Cerebellar nuclear complex (tissue), 1 donor: ENCODE measurements around the gene MTMR4.
"Not testable (repeated sequence)": the region's sequence is repeated elsewhere in the genome, so short reads cannot be mapped to it uniquely, and the experiment has no call there.

ENCODE experiments used
- DNase-seq, 2 experiments: peaks; one replicate each; lab custom pipeline; 2025; lab: John Stamatoyannopoulos, UW

The MTMR4 gene

DNA sequence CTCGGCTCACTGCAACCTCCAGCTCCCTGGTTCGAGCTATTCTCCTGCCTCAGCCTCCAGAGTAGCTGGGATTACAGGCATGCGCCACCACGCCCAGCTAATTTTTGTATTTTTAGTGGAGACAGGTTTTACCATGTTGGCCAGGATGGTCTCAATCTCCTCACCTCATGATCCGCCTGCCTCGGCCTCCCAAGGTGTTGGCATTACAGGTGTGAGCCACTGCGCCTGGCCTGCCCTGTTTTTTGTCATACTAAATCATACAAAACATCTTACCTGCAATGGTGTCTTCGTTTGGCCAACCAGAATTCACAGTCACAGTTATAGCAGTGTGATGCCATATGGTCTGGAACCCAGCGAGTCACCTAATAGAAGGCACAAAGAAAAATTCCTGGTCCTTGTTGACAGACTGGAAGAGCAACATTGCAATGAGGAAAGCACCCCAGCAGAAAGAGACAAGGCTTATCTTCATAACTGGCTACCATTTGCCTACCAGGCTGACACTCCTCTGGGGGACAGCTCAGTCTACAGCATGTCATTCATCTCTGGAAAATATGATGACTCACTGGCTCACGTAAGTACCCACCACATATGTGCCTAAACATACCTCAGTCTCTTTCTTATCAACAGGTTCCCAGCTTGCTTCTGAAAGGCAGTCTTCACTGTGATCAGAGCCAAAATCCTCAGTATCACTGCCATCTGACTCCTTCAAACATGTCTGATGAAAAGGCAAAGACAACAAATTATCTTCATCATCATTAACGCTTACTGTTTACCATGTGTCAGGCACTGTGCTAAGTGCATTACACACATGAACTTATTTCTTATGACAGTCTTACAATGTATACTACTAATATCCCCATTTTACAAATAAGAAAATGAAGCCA, 22.0 kb downstream of the MTMR4 start:
- no peak for DNase-seq

GRCh38 chr17:58491510-58492045, 22.9 kb downstream of the MTMR4 start:
- DNase-seq: no peak

- DNase-seq: no peak
Observed at GRCh38 chr17:58488428-58488890, 26.0 kb downstream of the MTMR4 start.

DNA sequence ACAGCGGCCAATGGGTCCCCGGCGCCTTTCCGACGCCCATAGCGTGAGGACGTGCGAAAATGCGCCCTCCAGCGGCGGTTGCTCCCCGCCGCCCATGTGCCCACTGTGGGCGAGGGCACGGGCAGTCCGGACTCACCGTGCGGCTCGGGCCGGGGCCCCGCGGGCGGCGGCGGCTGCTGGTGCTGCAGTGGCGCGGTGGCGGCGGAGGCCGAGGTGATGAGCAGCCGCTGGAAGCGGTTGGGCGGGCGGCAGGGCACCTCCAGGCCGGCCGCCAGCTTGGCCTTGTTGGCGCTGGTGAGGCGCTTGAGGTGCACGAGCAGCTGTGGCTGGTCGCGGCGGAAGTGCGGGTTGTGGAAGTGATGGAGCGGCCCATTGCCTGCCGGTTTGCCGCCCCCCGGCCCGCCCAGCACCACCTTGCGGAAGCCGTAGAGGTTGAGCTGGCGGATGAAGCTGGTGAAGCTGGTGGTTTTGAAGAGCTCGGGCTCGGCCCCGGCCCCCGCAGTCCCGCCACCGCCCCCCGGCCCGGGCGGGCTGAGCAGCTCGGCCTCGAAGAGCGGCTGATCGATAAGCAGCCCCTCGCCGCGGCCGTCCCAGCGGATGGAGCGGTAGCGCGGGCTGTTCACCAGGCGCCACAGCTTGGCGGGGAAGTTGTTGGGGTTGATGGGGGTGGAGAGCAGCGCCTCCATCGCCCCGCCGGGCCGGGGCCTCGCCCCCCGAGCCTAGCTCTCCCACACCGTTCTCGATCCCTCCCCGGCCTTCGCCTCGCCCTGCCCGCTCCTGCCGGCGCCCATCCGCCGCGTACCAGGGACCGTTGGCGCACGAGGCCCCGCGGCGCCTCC, 26.6 kb downstream of the MTMR4 start, which contains the start of gene HSF5:
Gene HSF5, minus strand, starts transcription at position 820 of the 839 bp plus-strand sequence. Its CDS starts 134 bp downstream, at position 686.
- DNase-seq: no peak

DNA sequence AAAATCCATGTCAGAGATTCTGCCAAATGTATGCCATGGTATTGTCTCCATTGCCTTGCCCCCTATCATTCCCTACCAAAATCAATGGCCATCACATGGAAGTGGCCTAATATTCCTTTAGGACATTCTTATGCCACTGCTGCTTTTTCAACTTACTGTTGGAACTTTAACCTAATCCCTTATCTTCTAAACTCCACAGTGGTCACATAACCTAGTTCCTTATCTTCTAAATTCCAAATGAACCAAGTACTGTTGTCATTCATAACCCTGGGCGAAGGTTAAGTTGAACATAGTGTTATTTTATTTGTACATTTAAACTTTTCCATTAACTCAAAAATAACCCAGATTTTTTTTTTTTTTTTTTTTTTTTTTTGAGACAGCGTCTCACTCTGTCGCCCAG, 29.8 kb downstream of the MTMR4 start:
- DNase-seq: no peak

DNA sequence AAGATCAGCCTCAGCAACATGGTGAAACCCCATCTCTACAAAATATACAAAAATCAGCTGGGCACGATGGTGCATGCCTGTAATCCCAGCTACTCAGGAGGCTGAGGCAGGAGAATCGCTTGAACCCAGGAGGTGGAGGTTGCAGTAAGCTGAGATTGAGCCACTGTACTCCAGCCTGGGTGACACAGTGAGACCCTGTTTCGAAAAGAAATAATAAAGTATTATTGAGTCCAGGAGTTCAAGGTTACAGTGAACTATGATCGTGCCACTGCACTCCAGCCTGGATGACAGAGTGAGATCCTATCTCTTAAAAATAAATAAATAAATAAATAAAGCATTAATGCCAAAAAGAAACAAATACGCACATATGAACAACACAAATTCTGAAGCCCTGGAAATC, 32.6 kb downstream of the MTMR4 start:
- not testable (repeated sequence) for DNase-seq

GRCh38 chr17:58480090-58480489, 34.3 kb downstream of the MTMR4 start:
- no peak for DNase-seq

DNA sequence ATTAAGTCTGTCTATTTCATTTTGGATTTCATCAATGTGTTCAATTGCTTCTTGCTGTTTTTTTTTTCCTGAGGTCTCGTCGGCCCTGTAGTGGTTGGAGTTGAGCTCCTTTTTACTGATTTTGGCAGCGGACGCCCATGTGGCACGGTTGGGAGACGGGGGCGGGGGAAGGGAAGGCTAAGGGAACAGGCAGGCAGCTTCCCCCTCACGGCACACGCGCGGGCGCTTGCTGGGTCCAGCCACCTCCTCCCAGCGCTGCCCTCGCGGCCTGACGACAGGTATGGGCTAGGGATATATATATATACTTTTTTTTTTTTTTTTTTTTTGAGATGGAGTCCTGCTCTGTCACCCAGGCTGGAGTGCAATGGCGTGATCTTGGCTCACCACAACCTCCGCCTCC, 37.6 kb downstream of the MTMR4 start:
- no peak for DNase-seq

DNA sequence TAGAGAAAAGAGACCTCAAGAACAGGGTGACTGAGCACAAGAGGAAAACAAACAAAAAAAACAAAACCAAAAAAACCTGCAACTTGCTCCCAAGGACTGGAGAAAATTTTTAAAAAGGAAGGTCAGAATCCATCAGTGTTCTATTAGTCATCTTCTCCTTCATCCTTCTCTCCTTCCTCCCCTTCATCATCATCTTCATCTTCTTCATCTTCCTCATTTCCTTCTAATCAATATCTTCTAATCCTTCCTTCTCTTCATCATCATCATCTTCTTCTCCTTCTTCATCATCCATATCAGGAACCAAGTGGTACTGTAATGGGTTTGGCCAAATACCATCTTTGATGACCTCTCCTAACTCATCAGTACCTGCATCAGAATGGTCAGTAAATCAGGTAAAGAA, 38.5 kb downstream of the MTMR4 start:
- DNase-seq: no peak

GRCh38 chr17:58470356-58470755, 44.1 kb downstream of the MTMR4 start:
- DNase-seq: no peak

GRCh38 chr17:58468944-58469343, 45.5 kb downstream of the MTMR4 start:
- DNase-seq: no peak

DNA sequence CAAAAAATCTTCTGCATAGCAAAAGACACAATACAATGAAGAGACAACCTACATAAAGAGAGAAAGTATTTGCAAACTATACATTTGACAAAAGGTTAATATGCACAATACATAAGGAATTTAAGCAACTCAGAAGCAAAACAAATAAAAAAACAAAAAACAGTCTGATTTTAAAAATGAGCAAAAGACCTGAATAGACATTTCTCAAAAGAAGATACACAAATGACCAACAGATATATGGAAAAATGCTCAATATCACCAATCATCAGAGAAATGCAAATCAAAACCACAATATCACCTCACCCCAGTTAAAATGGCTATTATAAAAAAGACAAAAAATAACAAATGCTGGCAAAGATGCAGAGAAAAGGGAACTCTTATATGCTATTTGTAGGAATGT, 58.9 kb downstream of the MTMR4 start:
- no peak for DNase-seq

GRCh38 chr17:58452738-58453137, 61.7 kb downstream of the MTMR4 start:
- no peak for DNase-seq

- DNase-seq: no peak
Observed at GRCh38 chr17:58447039-58447975, 67.1 kb downstream of the MTMR4 start.

GRCh38 chr17:58446086-58446485, 68.4 kb downstream of the MTMR4 start:
- DNase-seq: no peak
